IPS DF 4.7 (cell line): ENCODE results near the gene SEC14L2.

Source experiments
- DNase-seq: peaks from one replicate; pipeline ENCODE4 v3.0.0-alpha.2; 2013; ENCODE audit warnings: low spot score; ENCODE audit errors: extremely low read depth

Gene SEC14L2

DNA sequence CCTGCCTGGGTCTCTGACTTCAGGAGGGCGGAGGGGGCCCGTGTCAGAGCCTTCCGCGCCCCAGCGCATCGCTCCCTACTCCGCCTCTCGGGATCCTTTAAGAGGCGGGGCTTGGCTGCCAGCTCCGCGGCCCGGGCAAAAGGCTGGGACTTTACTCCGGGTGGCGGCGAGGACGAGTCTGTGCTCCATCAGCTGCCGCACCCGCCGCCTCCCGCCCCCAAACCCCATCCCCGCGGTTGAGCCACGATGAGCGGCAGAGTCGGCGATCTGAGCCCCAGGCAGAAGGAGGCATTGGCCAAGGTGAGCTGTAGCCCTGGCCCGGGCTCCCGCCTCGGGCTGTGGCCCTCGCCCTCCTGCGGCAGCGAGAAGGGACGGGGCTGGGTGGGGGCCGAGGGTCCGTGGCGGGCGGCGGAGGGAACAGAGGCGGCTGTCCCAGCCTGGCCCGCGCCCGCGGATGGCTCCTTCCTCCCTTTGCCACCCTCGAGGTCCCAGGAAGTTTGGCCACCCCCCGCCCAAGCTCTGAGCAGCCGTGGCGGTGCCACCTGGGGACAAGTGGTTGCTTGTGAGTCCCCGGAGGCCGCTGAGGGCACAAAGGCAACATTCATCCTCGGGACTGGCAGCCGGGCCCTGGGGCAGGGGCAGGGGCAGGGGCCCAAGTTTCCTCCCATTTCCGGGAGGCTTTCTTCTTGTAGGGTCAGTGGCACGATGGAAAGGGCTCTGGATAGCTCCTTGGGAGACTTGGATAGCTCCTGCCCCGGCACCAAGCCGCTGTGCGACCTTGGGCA lies at the start of gene SEC14L2:
Gene SEC14L2 (plus strand): TSS at position 148 of the 785 bp plus-strand sequence. CDS start 99 bp downstream, at position 247.
- no peak for DNase-seq

DNA sequence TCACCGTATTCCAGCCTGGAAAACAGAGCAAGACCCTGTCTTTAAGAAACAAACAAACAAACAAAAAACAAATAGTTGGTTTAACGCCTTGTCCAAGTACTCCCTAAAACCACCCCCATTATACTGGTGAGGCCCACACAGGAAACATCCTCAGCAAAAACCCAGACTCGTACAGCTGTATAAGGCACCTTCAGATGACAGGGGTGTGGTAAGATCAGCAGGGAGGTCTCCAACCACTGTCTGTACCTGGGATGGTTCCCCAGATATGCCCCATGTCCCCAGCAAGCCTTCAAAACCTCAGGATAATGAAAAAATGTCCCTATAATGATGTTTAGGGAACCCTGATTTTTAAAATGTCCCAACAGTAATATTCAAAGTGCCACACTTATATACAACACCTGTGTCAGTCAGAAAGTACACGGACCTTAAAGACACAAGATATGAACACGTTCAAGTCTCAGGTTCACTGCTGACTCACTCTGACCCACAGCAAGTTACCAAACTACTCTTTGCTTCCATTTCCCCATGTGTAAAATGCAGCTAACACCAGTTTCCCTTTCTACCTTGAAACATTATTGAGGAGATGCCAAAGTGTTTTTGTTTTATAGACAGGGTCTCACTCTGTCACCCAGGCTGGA lies 49.4 kb upstream of the SEC14L2 start:
- no peak for DNase-seq

DNA sequence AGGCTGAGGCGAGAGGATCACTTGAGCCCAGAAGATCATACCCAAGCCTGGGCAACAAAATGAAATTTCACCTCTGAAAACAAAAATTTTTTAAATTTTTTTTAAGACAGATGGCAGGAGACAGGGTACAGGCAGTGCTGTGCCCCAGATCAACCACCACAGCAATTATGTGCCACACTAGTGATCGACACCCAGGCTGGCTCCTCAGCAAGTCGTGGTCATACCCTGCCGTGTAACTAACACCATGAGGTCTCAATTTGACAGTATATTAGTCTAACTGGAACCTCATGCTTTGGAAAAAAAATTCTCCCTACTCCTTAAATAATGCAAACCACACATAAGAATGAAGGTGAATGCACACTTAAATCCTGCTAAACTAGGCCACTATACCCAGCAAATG lies 48.4 kb upstream of the SEC14L2 start:
- no peak for DNase-seq

DNA sequence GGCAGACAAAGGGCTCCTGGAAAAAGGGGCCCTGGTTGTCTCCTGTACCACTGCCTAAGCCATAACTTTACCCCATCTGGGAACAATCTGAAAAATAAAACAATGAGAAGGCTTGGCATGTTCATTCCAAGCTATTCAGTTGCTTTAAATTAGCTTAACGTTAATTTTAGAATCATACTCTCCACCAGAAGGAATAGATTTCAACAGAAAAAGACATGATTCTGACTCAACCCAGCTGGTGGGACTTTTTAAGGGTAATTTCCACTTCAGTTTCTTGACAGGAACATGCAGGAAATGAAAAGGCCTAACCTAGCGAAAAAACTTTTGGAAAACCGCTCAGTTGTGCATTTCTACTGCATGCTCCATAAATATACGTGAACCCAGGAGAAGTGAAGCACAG lies 48.0 kb upstream of the SEC14L2 start:
- no peak for DNase-seq

DNA sequence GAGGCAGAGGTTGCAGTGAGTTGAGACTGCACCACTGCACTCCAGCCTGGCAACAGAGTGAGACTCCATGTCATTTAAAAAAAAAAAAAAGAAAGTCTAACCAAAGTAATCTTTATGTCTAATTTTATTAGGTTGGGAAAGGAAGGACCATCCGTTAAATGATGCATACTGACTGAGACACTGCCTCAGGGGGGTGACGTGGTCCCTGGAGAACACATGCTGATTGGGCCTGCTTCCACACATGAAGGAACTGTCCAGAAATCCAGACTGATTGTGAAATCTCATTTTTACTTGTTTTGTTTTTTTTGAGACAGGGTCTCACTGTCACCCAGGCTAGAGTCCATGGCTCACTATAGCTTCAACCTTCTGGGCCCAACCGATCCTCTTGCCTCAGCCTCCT lies 45.6 kb upstream of the SEC14L2 start:
- no peak for DNase-seq

DNA sequence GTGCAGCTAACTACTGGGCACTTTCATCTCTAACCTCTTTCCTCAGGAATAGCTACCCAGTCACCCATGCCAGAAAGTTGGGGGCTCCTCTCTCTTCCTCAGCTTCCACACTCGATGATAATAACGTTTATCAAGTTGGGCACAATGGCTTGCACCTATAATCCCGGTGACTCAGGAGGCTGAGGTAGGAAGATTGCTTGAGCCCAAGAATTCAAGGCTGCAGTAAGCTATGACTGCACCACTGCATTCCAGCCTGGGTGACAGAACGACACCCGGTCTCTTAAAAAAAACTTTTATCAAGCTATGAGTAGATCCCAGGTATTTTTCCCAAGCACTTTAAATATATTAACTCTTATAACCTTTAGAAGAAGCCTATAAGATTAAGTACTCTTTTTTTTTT lies 42.2 kb upstream of the SEC14L2 start:
- no peak for DNase-seq

DNA sequence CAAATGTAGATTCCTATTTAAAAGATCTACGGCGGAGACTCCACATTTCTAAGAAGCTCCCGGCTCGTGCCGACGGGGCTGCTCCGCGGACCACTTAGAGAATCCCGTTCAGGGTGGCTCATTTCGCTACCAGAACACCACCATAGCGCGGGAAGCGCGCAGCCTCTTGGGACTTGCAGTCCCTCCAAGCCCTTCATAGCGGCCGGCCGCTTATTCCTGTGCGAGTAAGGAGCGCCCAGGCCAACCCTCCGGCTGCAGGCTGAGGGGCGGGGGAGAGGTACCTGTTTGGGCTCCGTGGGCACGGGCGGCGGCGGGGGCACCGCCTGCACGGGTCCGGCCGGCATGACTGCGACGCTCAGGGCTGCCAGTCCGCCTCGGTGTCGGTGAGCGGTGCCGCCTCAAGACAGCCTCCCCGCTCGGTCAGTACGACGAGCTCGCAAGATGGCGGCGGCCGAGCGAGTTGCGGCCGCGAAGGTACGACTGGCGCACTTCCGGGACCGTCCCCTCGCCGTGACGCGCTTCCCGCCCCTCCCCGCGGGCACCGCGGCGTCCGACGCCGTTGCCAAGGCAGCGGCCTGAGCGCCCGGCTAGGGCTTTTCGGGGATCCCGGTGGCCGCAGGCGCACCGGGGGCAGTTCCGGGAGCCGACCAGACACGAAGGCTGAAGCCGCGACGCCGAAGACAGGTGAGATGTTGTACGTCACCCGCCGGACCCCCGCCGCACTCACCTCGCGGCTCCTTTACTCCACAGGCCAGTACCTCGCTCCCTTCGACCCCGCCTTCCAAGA lies 40.2 kb upstream of the SEC14L2 start, which contains the start of the genes CCDC157 and SF3A1:
Gene CCDC157 (plus strand): TSS at position 559 of the 787 bp plus-strand sequence. CDS start 8,994 bp downstream, outside the sequence.
Gene SF3A1 (minus strand): TSS at position 446 of the 787 bp plus-strand sequence. CDS start 102 bp downstream, at position 344.
- no peak for DNase-seq

DNA sequence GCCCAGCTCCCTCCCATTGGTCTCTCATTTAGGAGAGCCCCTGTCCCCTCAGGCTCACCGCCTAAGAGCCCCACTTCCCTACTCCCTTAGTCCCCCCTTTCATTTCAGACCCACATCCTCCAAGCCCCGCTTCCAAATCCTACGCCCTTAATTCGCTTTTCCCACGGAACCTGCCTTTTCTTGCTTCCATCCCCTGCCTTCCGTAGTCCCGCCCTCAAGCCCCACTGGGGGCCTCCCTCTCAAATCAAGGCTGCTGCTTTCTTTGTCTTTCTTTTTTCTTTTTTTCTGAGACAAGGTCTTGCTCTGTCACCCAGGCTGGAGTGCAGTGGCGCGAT lies 39.6 kb upstream of the SEC14L2 start:
- DNase-seq: no peak

DNA sequence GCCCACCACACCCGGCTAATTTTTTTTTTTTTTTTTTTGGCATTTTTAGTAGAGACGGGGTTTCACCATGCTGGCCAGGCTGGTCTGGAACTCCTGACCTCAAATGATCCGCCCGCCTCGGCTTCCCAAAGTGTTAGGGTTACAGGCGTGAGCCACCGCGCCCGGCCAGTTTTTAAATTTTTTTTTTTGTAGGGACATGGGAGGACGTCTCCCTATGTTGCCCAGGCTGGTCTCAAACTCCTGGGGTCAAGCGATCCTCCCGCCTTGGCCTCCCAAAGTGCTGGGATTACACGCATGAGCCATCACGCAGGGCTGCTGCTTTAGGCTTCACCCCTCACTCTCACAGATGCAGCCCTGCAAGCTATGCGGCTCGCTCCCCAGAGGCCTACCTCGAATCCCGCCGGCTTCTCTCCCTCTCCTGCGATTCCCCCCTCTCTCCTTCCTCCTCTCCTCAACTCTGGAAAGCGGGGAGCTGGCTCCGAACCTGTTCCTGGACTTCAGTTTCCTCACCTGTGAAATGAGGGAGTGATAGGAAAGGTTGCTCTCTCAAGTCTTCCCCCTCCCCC lies 39.1 kb upstream of the SEC14L2 start:
- no peak for DNase-seq

DNA sequence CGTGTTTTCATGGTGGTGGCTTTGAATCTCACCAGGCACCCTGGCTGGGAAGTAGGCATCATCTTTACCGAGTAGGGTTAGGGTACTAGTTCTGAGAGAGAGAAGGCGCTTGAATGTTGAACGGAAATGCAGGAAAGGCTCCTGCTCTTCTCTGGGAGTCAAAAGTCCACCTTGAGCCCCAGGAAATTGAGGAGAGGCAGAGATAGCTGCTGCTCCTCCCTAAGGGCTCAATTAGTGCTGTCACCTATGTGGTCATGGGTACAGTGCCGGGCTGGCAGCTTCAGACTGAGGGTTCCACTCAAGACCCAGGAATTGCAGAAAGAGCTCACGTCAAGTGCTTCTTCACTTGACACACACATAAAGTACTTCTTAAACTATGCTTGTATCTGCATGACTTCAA lies 38.3 kb upstream of the SEC14L2 start:
- no peak for DNase-seq

DNA sequence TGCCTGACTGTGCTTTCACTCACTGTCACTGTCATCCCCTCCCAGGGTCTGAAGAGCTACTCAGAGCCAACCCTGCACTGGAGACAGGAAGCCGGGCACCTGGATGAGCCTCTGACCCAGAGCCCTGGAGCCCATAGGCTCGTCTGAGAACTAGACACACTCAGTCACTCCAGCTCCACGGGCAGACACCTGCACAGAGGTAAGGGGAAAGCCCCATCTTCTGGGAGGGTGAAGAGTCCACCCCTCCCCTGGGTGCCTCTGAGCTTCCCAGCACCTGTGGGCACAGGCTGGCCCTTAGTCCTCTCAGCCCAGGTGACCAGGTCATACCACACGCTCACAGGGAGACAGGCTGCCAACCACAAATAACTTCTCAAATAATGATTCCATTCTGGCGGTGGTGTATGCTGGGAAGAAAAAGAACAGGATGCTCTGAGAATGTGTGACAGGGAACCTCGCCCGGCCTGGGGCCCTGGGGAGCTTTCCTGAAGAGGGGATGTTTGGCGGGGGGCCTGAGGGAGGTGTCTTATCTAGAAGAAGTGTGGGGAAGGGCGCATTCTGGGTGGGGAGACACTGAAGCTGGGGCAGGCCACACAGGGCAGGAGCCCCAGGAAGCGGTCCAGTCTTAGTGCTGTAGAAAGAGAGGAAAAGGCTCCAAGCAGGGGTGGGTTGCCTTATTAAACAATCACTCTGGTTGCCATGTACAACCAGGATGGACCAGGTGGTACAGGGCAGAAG lies 34.7 kb upstream of the SEC14L2 start:
- DNase-seq: no peak

DNA sequence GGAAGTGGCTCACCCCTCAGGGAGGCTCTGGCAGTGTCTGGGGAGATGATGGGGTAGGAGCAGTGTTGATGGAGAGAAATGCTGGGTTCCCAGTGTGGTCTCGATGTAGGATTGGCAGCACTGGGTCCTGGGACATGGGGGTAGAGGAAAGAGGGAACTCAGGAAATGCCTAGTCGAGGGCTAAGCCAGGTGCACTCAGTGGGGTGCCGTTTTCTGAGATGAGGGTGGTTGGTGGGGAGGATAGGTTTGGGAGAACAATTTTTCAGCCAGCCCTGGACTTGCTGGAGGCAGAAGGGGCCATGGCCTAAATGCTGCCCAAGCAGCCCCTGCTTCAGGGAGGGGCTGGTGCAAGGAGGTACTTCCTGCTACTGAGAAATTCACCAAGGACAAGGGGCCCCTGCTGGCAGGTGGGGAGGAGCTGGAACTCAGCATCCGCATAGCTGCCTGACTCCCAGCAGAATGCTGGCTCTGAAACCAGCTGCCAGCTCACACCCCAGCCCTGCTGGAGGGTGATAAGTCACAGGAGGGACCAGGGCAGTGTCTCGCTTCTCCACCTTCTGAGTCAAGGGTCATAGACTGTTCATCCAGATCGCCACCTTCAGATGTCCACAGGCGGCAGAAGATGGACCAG lies 34.1 kb upstream of the SEC14L2 start:
- DNase-seq: no peak

DNA sequence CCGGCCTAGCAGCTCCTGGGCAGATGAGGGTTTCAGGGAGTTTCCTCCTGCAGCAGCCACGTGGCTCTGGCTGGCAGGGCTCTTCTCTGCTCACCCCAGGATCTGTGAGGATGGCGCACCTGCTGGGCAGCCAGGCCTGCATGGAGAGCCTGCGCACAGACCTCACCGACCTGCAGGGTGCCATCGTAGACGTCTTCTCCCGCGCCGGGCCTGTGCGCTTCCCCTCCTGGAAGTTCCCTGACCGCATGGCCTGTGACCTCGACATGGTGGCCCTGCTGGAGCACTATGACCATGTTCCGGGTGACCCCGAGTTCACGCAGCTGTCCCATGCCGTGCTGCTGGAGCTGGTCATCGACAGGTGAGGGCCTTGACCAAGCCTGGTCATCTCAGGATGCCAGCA lies 30.9 kb upstream of the SEC14L2 start:
- DNase-seq: no peak

DNA sequence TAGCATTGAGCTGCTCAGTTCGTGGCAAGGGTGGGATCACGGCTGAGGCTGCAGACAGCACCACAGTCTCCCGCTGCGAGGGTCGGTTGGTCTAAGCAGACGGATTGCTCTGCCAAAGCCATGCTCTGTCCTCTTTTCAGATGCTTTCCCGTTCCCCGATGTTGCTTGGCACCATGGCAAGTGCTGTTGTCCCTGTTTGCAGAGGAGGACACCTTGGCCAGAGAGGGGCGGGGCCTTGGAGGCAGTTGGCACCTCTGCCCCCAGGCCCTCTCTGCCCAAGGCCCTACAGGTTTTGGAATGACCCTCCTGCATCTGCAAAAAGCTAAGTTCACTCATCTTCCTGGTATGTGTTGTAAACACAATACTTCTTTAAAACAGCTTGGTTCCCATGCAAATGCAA lies 28.4 kb upstream of the SEC14L2 start:
- DNase-seq: no peak

DNA sequence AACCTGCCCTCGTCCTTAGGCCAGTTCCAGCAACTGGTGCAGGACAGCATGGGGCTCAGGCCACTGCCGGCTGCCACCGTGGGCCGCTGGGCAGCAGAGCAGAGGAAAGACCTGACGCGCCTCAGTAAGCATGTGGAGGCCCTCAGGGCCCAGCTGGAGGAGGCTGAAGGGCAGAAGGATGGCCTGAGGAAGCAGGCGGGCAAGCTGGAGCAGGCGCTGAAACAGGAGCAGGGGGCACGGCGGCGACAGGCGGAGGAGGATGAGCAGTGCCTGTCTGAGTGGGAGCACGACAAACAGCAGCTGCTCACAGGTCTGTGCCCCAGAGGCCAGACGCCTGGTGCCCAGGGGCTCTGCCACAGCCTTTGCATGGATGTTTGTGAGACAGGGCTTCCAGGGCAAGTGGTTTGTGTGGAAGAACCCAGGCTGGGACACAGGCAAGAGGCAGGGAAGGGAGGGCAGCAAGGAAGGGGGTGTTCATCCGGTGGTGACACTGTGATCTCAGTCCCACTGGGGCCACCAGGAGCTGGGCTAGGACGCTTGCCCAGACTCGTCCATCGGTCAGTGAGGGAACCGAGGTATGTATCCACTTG lies 26.1 kb upstream of the SEC14L2 start:
- no peak for DNase-seq

DNA sequence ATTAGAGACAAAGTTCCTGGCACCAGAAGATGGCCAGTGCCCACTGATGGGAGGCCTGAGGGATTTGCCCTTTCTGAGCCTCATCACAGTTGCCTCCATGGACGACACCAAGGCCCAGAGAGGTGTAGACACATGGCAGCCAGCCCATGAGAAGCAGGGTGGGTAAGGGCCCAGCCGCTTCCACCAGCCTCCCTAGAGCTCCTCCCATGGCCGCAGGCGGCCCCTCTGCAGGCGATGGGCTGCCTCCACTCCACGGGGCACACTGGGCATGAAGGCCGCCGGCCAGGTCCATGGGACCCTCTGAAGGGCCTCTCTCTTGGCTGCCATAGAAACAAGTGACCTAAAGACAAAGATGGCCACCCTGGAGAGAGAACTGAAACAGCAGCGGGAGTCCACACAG lies 25.5 kb upstream of the SEC14L2 start:
- DNase-seq: no peak

DNA sequence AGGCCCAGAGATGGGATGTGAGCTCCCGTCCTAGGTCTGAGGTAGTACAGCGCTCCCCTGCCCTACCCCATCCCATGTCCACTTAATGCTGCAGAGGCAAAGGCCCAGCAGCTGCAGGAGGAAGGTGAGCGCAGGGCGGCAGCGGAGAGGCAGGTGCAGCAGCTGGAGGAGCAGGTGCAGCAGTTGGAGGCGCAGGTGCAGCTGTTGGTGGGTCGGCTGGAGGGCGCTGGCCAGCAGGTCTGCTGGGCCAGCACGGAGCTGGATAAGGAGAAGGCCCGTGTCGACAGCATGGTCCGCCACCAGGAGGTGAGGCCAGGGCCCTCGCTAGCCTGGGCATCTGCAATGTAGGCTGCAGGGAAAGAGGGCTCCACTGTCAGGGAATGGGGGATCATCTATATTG lies 24.8 kb upstream of the SEC14L2 start:
- DNase-seq: no peak

DNA sequence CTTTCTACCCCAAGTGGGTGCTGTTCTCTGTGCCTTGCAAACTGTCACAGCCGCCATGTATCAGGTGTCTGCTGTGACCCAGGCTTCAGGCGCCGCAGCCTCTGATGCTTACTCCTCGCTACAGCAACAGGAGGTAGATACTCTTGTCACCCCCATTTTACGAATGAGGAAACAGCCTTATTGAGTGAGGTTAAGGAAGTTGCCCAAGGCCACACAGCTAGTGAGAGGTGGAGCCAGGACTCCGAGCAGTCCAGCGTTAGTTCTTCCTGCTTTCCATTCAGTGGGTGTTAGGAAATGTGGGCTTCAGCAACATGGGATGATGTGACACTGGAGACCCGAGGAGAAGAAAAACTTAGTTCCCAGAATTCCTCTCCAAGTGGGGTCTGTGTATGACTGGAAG lies 23.9 kb upstream of the SEC14L2 start:
- no peak for DNase-seq

DNA sequence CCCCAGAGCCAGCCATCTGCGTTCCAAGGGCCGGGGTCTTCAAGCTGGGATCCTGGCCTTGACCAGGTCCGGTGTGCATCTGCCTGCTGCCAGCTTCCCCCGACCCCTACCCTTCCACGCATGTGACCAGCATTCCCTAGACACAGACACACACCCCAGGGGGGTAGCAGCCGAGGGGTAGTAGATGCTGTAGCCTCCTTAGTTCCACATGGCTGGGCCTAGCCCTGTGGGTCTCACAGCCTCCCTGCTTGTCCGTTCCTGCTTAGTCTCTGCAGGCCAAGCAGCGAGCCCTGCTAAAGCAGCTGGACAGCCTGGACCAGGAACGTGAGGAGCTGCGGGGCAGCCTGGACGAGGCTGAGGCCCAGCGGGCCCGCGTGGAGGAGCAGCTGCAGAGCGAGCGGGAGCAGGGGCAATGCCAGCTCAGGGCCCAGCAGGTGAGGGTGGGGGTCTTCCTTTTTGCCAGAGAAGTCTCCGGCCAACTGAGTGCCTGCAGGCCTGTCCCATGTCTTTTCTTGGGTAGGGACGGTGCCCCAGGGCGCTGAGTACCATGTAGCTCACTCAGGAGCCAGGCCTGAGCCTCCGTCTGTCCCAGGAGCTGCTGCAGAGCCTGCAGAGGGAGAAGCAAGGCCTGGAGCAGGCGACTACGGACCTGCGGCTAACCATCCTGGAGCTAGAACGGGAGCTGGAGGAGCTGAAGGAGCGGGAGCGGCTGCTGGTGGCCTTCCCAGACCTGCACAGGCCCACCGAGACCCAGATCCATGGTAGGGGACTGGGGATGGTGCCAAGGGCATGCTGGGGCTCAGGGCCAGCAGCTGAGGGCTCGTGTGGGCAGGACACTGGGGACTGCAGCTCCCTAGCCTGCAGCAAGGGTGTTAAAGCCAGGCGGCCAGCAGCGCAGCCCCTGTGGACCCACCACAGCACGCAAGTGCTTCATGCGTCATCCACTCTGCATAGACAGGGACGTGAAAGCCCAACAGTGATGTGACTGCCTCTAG lies 23.2 kb upstream of the SEC14L2 start:
- no peak for DNase-seq
